HG03565 (cell line): ENCODE results near the gene NMU.
A peak's percentile ranks its signal among the peaks of the same experiment; 100 is the strongest.
"Not testable (repeated sequence)": the region's sequence is repeated elsewhere in the genome, so short reads cannot be mapped to it uniquely, and the experiment has no call there.

Experiments used
- ATAC-seq: cut with Tn5 transposase; IDR thresholded peaks from one replicate; pipeline ENCODE4 v1.9.1; 2021; ENCODE audit warnings: mild to moderate bottlenecking, moderate library complexity; ENCODE audit not compliant: unreplicated experiment

NMU gene

GRCh38 chr4:55635741-55636655, at the start of gene NMU:
NMU (minus strand) TSS chr4:55636298; CDS start chr4:55636192, 106 bp downstream.
- ATAC-seq: peak; percentile 67

- no peak for ATAC-seq
Observed at GRCh38 chr4:55684276-55684675, 48.2 kb upstream of the NMU start.

- ATAC-seq: not testable (repeated sequence)
Observed at GRCh38 chr4:55682797-55683196, 46.7 kb upstream of the NMU start.

GRCh38 chr4:55682295-55682694, 46.2 kb upstream of the NMU start:
- ATAC-seq: no peak

- ATAC-seq: no peak
Observed at GRCh38 chr4:55681430-55681829, 45.3 kb upstream of the NMU start.

- no peak for ATAC-seq
Observed at GRCh38 chr4:55675196-55675793, 39.2 kb upstream of the NMU start.

- no peak for ATAC-seq
Observed at GRCh38 chr4:55673424-55673823, 37.3 kb upstream of the NMU start.

- ATAC-seq: no peak
Observed at GRCh38 chr4:55671667-55672066, 35.6 kb upstream of the NMU start.

GRCh38 chr4:55670695-55671094, 34.6 kb upstream of the NMU start:
- no peak for ATAC-seq

GRCh38 chr4:55668449-55668848, 32.4 kb upstream of the NMU start:
- ATAC-seq: no peak

- no peak for ATAC-seq
Observed at GRCh38 chr4:55666535-55666934, 30.4 kb upstream of the NMU start.

GRCh38 chr4:55663145-55663544, 27.0 kb upstream of the NMU start:
- no peak for ATAC-seq

GRCh38 chr4:55661398-55662056, 25.4 kb upstream of the NMU start:
- ATAC-seq: no peak

GRCh38 chr4:55658657-55659056, 22.6 kb upstream of the NMU start:
- ATAC-seq: no peak

GRCh38 chr4:55654131-55654530, 18.0 kb upstream of the NMU start:
- ATAC-seq: no peak

- no peak for ATAC-seq
Observed at GRCh38 chr4:55650483-55650882, 14.4 kb upstream of the NMU start.

GRCh38 chr4:55637272-55637820, 1.2 kb upstream of the NMU start:
- no peak for ATAC-seq

GRCh38 chr4:55636656-55636999, 530 bp upstream of the NMU start:
- ATAC-seq: no peak

GRCh38 chr4:55635282-55635681, 816 bp downstream of the NMU start:
- ATAC-seq: no peak

- no peak for ATAC-seq
Observed at GRCh38 chr4:55634417-55635128, 1.5 kb downstream of the NMU start.

- ATAC-seq: no peak
Observed at GRCh38 chr4:55633903-55634302, 2.2 kb downstream of the NMU start.
